NCI-H446 (cell line): ENCODE measurements around the gene VSX1.

Experiments
- DNase-seq, 2 experiments: peaks; one replicate each; lab custom pipeline; 2025; lab: John Stamatoyannopoulos, UW

The VSX1 gene

GRCh38 chr20:25087186-25087929 lies 5.4 kb upstream of the VSX1 start:
- no peak for DNase-seq

GRCh38 chr20:25085756-25086495 lies 4.0 kb upstream of the VSX1 start:
- DNase-seq: no peak

GRCh38 chr20:25084626-25085187 lies 2.8 kb upstream of the VSX1 start:
- DNase-seq: no peak

GRCh38 chr20:25083773-25084625 lies 2.1 kb upstream of the VSX1 start:
- DNase-seq: no peak

GRCh38 chr20:25083141-25083772 lies 1.3 kb upstream of the VSX1 start:
- no peak for DNase-seq

- DNase-seq: no peak
Observed at GRCh38 chr20:25082498-25082873, 545 bp upstream of the VSX1 start.

- DNase-seq: no peak
Observed at GRCh38 chr20:25081065-25081729, 744 bp downstream of the VSX1 start.

- no peak for DNase-seq
Observed at GRCh38 chr20:25079171-25079570, 2.8 kb downstream of the VSX1 start.

- no peak for DNase-seq
Observed at GRCh38 chr20:25078662-25079061, 3.3 kb downstream of the VSX1 start.

GRCh38 chr20:25077610-25078169 lies 4.3 kb downstream of the VSX1 start:
- DNase-seq: no peak

GRCh38 chr20:25076731-25077609 lies 5.0 kb downstream of the VSX1 start:
- DNase-seq: peak in 1 of 2 experiments; percentile 15

- DNase-seq: no peak
Observed at GRCh38 chr20:25076201-25076600, 5.7 kb downstream of the VSX1 start.

GRCh38 chr20:25073544-25073943 lies 8.4 kb downstream of the VSX1 start:
- DNase-seq: no peak

- DNase-seq: no peak
Observed at GRCh38 chr20:25072226-25072811, 9.6 kb downstream of the VSX1 start.

- DNase-seq: no peak
Observed at GRCh38 chr20:25071734-25072133, 10.2 kb downstream of the VSX1 start.

- DNase-seq: no peak
Observed at GRCh38 chr20:25070821-25071473, 11.0 kb downstream of the VSX1 start.

GRCh38 chr20:25067102-25067987 lies 14.6 kb downstream of the VSX1 start:
- no peak for DNase-seq

- no peak for DNase-seq
Observed at GRCh38 chr20:25066386-25066785, 15.6 kb downstream of the VSX1 start.
